GM11168 (cell line): ENCODE results near the gene FABP3.

ENCODE experiments used
- in situ Hi-C: fragments of 300-500 bp; cut with MboI; formaldehyde crosslinking; loops from one replicate; pipeline ENCODE4 v1.12.0; 2022; ENCODE audit warnings: low sequenced_read_pairs; ENCODE audit not compliant: unreplicated experiment

FABP3 gene

DNA sequence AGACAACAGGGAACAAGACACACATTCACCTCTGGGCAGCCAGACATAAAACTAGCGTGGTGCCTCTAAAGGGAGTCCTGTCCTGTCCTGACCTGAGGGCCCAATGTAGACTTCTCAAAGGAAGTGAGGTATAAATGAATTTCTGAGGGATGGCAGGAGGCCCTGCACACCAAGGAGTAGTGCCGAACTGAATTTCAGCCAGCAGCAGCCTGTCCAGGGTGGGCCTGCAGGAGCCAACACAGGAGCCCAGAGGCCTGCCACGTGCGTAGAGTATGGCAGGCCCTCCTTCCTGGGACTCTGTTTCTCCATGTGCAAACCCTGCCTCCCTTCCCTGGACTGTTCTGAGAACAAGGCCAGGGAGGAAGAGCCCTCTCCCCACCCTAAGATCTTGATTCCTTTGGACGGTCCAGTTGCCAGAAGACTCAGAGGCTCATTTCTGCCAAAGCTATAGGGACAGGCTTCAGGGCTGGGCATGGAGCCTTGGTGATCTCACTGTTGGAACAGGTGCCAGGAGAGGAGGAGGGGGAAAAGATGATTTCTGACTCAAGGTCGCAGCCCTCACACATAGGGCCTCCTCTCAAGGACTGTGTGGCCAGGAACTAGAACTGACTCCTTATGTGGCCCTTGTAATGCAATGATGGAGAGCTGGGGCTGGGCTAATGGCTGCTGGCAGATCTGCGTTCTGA lies 1.8 kb upstream of the FABP3 start:
- in situ Hi-C loops = no loop called here

DNA sequence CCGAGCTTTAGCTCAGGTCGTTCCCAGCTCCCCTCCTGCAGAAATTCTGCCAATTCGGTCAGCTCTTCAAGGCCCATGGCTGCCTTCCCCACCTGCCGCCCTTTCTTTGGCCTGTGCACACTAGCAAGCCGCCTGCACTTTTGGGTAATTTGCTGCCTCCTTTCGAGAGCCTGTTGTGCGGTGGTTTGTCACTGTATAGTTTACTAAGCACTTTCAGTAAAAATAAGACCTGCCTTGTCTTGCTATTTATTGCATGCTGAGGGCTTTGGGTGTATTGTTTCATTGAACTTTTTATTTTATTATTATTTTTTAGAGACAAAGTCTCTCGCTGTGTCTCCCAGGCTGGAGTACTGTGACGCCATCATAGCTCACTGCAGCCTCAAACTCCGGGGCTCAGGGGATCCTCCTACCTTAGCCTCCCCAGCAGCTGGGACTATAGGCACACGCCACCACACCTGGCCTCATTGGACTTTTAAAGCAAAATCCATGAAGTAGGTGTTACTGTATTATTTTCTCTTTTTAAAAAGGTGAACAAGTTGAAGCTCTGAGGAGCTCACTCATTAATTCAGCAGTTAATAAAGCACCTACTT lies 1.1 kb upstream of the FABP3 start:
- in situ Hi-C loops = no loop called here

DNA sequence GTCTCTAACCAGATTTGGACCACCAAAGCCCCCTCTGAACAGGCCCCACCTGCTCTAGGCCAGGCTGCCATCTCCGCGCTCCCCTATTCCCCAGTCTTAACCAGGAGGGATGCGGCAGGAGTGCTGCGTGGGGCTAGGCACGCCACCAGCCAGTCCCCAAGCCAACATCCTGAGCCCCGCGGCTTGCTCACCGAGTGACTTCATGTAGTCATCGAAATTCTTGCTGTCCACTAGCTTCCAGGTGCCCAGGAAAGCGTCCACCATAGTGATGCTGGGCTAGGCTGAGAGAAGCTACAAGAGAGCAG lies 173 bp downstream of the FABP3 start:
- in situ Hi-C loops = no loop called here

DNA sequence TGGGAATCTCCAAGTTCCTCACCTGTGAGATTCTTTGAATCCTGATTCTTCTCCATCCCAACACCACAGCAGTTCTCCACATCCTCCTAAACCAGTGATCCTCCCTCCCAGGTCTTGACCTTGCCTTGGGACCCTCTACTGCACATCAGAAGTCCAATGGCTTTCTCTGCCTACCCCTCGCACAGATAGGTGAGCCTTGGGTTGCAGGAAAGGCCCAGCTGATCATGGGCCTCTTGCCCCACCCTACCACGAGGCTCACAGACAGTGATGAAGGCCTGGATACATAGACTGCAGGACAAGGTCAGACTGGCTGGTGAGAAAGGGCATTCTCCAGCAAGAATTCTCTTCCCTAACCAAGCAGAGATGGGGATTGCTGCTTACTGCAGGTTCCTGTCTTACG lies 825 bp downstream of the FABP3 start:
- in situ Hi-C loops = no loop called here

DNA sequence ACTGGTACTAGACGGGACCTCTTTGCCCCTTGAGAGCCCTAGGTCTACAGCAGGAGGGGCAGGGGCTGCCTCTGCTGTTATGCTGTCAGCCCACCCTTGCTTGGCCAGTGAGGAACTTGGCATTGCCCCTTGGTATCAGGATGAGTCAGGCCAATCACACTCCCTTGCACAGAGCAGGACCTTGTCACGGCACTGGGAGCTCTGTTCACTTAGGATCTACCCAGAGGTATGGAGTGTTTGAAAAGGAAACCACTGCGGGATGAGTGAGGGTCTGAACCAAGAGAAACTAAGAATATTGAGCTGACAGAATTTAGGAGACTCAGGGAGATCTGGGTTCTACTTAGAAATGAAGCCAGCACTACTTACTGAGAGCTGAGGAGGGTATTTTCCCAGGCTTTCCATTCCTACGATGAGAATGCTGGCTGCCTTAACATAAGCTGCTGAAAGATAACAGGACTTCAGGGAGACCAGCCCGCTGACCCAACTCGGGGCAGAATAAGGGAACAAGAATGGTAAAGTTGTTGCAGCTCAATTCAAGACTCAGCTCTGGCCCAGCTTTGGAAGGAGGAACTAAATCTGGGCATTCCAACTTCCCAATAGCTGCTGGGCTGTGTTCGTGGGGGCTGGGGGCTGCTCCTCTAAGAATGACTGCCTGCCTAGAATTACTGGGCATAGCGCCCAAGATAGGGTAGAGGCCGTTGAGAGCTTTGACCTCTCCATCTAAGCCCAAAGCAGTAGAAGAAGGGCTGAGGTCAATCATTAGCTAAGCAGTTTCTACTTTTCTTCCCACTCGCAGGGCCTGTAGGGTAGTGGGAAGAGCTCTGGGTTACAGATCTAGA lies 1.5 kb downstream of the FABP3 start:
- in situ Hi-C loops = no loop called here

DNA sequence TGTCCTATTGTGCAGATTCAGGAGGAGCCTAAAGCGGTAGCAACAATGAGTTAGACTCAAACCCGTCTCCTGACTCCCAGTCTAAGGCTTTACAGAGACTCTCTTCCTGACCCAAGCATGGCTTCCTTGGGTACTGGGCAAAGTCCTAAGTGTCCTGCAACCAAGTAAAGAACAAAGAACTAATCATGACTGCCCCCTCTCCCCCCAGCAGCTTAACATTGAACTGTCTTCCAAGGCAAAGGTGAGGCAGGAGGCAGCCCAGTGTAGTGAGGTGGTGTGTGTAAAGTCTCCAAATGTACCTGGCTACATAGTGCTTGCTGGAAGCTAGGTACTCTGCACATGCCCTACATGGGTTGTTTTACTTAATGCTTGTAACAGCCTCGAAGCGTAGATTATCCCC lies 2.3 kb downstream of the FABP3 start:
- in situ Hi-C loops = no loop called here

DNA sequence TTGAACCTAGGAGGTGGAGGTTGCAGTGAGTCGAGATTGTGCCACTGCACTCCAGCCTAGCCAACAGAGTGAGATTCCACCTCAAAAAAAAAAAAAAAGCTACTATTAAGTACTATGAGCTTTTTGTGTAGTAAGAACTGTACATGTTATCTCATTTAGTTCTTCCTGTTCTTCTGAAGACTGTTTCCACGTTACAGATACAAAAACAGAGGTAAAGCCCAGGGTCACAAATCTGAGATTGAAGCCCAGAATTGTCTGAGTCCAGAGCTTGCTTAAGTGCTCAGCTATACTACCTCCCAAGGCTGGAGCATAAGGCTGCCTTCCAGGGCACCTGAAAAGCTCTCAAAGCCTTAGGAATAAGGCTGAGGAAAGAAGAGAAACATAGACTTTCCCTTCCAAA lies 2.9 kb downstream of the FABP3 start:
- in situ Hi-C loops = no loop called here

DNA sequence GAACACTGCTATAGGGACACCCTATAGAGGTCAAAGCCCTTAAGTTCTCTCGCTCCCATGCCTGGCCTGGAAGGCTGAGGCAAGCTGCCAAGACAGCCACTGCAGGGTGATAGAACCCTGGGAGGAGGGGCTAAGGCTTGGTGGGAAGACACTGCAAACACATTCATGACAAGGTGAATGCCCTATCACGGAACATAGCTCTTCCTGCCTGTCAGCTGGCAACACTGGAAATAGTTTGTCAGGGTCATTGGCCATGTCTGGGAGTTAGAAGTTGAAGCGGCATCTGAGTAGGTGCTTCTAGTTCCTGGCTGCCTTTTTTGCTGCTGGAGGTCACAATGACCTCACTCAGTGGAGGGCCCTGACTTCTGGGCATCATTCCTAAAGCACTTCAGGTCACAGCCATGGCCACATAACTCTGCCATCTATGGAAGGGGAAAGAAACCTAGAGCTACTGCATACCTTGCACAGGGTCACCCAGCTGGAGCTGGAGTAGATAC lies 4.2 kb downstream of the FABP3 start:
- in situ Hi-C loops = no loop called here

DNA sequence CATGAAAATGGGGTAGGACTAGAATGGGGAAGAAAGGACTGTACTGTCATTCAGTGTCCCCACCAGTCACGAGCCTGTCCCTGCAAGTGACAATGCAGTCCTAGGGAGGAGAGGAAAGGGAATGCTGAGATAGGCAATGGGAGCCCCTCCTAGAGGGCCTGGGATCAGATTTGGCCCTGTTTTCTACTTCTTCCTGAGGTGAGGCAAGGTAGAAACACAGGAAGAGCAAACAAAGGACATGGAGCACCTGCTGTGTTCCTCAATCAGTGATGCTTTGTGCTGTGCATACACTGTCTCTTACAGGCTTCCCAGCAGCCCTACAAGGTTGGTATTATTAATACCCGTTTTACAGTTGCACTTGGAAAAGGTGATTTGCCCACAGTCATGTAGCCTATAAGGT lies 6.1 kb downstream of the FABP3 start:
- in situ Hi-C loops = no loop called here

DNA sequence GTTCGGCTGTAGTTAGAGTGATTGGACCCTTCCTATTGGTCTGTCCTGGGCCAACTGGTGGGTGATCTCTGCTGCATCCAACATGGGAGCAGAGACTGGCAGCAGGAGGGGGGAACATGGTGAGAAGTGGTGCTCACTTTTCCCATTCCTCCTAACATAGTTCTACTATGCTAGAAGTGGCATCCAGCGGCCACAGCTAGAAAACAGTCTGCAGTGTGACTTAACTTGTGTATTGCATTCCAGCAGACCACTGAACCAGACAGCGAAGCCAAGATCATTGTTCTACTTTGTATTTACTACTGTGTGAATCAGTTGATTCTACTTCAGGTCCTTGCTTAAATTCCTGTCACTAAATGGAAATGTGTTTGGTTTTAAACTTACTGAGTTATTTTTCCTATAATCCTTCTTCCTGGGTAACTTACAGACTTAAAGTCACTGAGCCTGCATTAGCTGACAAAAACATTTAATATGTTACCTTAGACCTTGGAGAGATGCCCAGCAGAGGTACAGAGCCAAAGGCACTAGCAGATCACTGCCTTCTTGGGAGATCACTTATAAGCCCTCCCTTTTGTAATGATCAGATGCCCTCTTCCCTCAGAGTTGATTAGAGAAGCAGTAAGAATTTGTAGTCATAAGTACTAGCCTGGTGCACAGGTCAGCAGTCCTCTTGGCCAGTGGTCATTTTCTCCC lies 8.2 kb downstream of the FABP3 start:
- in situ Hi-C loops = no loop called here

DNA sequence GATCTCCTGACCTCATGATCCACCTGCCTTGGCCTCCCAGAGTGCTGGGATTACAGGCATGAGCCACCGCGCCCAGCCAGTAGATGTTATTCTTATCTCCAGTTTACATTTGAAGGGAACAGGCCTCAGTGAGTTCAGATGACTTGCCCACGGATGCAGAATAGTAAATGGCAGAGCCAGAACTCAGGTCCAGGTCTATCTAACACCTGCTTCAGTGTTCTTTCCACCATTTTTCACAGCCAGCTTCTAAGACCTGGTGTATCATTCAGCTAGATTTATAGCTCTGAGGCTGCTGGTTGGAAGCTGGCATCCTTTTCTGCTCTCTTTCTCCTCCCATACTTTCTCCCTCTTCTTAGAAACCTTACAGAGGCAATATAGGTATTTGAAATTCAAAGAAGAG lies 10.8 kb downstream of the FABP3 start:
- in situ Hi-C loops = no loop called here

DNA sequence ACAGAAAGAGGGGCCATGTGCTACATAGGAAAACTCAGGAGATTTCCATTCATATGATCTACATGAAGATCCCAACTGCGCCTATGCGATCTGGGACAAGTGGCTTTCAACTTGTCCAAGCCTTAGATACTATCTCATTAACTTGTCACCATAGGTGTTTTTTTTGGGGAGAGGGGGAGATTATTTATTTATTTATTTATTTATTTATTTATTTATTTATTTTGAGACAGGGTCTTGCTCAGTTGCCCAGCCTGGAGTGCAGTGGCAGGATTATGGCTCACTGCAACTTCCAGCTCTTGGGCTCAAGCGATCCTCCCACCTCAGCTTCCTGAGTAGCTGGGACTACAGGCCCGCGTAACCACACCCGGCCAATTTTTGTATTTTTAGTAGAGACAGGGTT lies 11.3 kb downstream of the FABP3 start:
- in situ Hi-C loops = no loop called here

DNA sequence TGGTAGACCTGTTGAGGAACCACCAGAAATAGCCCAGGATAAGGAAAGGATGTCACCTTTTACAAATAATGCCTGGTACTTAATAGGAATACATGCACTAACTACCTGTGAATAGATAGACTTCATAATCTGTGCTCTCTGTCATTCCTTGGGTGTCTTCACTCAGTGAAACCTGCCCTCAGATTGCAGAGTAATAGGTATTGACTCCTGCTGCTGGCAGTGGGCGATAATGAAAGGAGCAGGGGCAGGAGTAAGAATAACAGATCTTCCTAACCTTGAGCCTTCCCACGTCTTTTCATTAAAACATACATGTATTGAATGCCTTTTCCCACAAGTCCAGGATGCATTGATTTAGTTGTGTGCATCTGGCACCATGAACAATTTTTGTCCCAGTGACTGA lies 16.4 kb downstream of the FABP3 start:
- in situ Hi-C loops = no loop called here

DNA sequence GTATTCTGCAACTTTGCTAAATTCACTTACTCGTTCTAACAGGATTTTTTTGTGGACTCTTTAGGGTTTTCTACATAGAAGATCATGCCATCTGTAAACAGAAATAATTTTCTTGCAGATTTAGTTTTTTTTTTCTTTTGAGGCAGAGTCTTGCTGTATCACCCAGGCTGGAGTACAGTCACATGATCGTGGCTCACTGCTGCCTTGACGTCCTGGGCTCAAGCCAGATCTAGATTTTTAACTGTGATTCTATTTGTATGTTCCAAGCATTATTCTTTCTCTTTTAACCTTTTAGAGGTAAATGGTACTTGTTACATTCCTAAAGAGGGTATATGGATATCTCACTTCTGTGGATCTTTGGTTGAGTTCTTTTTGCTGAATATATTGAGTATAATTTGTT lies 18.6 kb downstream of the FABP3 start:
- in situ Hi-C loops = no loop called here

DNA sequence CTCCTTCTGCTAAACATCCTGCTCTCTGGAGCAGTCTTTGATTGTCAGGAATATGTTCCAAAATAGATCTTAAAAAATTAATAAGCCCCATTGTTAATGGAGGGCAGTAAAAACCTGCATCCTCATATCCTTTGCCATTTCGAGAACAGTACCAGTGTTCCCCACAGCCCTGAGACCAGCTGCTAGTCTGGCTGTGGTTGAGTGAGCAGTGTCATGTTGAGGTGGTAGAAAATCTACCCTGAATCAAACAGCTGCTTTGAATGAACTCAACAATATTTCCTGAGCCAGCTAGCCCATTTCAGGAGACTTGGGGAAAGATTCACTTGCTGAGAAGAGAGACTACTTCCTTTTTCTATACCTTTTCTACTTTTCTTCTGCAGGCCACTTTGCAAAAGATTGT lies 24.4 kb downstream of the FABP3 start:
- in situ Hi-C loops = no loop called here

DNA sequence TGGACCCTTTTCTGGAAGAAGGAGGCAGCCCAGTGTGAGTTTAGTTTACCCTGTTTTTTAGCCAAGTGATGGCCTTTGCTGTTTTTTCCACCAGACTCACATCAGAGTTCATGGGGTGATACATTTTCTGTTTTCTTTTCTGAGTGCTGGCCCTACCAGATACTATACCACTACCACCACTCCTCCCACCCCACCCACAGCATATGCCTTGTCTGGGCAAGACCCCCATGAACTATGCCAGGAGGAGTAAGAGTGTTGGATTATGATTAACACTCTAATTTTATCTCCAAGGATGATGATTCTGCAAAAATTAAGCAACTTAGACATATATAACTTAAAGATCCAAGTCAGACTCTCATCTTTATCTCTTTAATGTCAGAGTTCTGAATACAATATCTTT lies 26.1 kb downstream of the FABP3 start:
- in situ Hi-C loops = no loop called here

DNA sequence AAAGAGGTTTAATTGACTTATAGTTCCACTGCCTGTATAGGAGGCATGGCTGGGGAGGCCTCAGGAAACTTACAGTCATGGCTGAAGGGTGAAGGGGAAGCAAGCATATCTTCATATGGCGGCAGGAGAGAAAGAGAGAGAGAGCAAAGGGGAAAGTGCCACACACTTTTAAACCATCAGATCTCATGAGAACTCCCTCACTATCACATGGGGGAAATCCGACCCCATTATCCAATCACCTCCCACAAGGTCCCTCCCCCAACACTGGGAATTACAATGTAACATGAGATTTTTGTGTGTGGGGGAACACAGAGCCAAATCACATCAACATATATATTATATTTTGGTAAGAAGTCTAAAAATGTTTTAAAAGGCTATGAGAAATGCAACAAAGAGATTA lies 27.2 kb downstream of the FABP3 start:
- in situ Hi-C loops = no loop called here

DNA sequence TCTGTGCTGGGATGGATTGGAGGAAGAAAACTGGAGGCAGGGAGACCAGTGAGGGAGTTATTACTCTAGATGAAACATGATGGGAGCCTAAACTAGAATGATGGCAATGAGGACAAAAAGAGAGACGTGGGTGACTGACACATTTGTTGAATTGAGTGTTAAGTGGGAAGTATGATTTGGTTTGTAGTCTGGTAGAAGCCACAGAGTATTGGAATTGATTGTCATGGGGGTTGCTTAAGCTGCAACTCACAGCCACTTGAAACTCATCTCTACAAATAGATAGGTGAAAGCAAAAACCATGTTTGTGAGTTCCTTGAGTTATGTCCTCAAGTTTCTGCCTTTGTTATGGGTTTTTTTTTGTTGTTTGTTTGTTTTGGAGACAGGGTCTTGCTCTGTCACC lies 28.4 kb downstream of the FABP3 start:
- in situ Hi-C loops = no loop called here

DNA sequence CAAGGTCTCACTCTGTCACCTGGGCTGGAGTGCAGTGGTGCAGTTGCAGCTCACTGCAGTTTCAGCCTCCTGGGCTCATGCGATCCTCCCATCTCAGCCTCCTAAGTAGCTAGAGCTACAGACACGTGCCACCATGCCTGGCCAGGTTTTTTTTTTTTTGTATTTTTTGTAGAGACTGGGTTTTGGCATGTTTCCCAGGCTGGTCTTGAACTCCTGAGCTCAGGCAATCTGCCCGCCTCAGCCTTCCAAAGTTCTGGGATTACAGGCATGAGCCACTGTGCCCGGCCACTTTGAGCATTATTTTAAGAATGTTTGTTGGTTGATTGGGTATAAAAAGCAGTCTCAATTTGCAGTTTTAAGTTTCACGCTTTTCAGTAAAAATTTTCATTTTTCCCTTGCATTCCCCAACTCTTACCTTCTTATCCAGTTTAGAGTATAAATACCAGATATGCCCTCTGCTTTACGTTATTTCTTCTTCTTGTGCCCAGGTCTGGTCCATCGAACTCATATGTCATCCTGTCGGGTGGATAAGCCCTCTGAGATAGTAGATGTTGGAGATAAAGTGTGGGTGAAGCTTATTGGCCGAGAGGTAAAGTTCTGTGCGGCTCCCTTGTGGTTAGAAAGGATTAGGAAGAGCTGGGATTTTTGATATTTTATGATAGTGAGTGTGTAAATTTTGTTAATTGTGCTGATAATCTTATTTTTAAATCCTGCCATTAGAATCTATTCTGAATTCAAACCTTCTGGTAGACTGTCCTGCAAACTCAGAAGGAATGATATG lies 36.0 kb downstream of the FABP3 start:
- in situ Hi-C loops = no loop called here

DNA sequence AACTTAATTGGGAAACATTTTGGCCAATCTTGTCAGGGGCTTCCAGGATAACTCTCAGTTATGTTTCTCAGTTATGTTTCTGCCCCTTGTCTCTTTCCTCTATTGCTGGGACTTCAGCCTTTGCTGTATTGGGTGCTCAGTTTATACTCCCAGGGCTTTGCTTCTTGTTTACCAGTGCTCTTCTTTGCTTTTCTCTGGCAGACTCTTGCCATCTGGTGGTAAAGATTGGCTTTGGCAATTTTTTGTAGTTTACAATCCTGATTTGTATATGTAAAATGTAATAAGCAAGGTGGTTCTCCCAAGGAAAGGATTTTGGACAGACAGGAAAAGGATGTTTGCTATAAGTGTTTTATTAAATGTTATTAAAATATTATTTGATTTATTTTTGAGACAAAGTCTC lies 37.9 kb downstream of the FABP3 start:
- in situ Hi-C loops = no loop called here
